Chondrocyte (in vitro differentiated cells): Measurements from ENCODE around the gene MLN. TPM values are rescaled to one million over a fixed set of nuclear protein-coding genes. Genes with fewer than 3 reads are reported as not detected.

ENCODE experiments used
- DNase-seq: peaks from one replicate; pipeline ENCODE4 v3.0.0; 2021; ENCODE audit warnings: mixed read lengths, low spot score
- H3K27ac Mint-ChIP-seq: one replicate; pipeline ENCODE4 v1.8.0; 2021; ENCODE audit warnings: mild to moderate bottlenecking, moderate library complexity, mixed read lengths; ENCODE audit not compliant: unreplicated experiment
- H3K27me3 Mint-ChIP-seq: 2 replicates; pipeline ENCODE4 v1.8.0; 2021; ENCODE audit warnings: low read depth, mixed read lengths
- H3K36me3 Mint-ChIP-seq: 2 replicates; pipeline ENCODE4 v1.8.0; 2021; ENCODE audit warnings: low read depth, mixed read lengths
- H3K4me1 Mint-ChIP-seq: 2 replicates; pipeline ENCODE4 v1.8.0; 2021; ENCODE audit warnings: low read depth, mild to moderate bottlenecking, mixed read lengths
- H3K4me3 Mint-ChIP-seq: one replicate; pipeline ENCODE4 v1.8.0; 2021; ENCODE audit warnings: mild to moderate bottlenecking, moderate library complexity, mixed read lengths; ENCODE audit not compliant: unreplicated experiment
- H3K9me3 Mint-ChIP-seq: 2 replicates; pipeline ENCODE4 v1.8.0; 2021; ENCODE audit warnings: low read depth, mixed read lengths
- total RNA-seq: library from RNA; stranded (reverse); gene quantifications from 3 replicates; pipeline ENCODE4 v1.2.1, GENCODE V29; 2021
- TF ChIP-seq, protein P1 (sequence below): fragments of 200-600 bp; sonication (generic); IDR thresholded peaks from 2 replicates; pipeline ENCODE4 v1.5.0; 2021; ENCODE audit warnings: antibody characterized with exemption, mild to moderate bottlenecking, moderate library complexity

MLN gene
- total RNA-seq, 1 donor from 2014 or later: not detected

DNA sequence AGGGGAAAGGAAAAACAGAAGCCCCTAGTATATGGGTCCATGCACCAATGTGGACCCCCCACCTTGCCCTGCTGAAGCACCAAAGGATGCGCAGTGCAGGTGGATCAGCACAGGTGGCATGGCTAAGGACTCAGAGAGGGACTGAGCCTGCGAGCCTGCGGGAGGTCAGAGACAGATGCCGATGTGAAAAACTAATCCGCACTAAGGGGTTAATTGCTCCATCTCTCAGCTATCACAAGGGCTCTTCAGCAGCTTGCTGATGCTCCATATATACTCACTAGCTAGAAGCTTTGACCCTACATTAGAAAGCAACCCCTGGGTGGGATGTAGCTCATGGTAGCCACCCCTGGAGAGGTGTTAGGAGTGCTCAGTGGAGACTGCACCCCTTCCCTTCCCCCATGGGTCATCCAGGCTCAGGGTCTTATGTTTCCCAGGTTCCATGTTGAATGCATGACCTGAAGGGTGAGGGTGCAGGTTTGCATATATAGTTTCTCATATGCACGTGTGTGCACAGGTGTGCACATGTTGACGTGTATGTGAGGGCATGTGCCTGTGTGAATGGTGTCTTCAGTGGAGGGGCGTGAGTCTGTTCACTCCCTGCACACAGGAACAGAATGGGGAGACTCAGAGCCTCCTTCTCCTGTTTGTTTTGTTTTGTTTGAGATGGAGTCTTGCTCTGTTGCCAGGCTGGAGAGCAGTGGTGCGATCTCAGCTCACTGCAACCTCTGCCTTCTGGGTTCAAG is 43.7 kb downstream of the MLN start:
- no peaks in the 10 kb centered on the region for H3K36me3 Mint-ChIP-seq
- TF ChIP-seq, protein P1, sequence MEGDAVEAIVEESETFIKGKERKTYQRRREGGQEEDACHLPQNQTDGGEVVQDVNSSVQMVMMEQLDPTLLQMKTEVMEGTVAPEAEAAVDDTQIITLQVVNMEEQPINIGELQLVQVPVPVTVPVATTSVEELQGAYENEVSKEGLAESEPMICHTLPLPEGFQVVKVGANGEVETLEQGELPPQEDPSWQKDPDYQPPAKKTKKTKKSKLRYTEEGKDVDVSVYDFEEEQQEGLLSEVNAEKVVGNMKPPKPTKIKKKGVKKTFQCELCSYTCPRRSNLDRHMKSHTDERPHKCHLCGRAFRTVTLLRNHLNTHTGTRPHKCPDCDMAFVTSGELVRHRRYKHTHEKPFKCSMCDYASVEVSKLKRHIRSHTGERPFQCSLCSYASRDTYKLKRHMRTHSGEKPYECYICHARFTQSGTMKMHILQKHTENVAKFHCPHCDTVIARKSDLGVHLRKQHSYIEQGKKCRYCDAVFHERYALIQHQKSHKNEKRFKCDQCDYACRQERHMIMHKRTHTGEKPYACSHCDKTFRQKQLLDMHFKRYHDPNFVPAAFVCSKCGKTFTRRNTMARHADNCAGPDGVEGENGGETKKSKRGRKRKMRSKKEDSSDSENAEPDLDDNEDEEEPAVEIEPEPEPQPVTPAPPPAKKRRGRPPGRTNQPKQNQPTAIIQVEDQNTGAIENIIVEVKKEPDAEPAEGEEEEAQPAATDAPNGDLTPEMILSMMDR: no peak
- no peak overlapping the region for H3K27ac Mint-ChIP-seq
- no peaks in the 10 kb centered on the region for H3K27me3 Mint-ChIP-seq
- DNase-seq: no peak
- no peak overlapping the region for H3K4me3 Mint-ChIP-seq
- no peaks in the 10 kb centered on the region for H3K9me3 Mint-ChIP-seq
- H3K4me1 Mint-ChIP-seq: peaks cover 20% of the 10 kb centered on the region

DNA sequence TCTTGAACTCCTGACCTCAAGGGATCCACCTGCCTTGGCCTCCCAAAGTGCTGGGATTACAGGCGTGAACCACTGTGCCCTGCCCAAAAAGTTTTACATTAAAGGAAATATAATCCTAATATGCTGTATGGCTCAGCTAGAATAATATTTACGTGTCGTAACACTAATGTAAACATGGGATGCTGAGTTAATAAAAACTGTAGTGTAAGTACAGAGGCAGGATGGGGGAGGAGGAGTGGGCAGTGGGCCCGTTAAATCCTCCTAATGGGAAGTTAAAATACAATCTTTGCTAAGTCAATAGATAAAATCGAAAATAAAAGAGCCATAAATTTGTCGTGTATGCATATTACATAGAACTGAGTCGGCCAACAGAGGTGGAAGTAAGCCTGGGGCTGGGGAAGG is 45.0 kb downstream of the MLN start:
- no peaks in the 10 kb centered on the region for H3K36me3 Mint-ChIP-seq
- TF ChIP-seq, protein P1: no peak
- H3K9me3 Mint-ChIP-seq: no peaks in the 10 kb centered on the region
- H3K27ac Mint-ChIP-seq: no peak overlapping the region
- DNase-seq: no peak
- no peaks in the 10 kb centered on the region for H3K27me3 Mint-ChIP-seq
- no peak overlapping the region for H3K4me3 Mint-ChIP-seq
- peaks cover 20% of the 10 kb centered on the region for H3K4me1 Mint-ChIP-seq

DNA sequence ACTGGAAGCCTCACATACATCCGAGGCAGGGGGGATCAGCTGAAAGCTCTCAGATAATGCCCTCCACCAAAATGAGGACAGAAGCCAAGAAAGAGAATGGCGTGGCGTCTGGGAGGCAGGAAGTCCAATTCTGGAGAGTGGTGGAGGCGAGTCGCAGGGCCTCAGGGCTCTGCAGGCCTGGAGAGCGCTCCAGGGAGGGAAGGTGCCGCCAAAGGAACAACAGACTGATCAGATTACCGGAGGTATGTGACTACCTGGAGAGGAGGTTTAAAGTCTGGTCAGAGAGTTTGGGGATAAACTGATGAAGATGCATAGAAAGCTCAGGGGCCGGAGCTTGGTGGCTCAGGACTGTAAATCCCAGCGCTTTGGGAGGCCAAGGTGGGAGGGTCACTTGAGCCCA is 45.9 kb downstream of the MLN start:
- TF ChIP-seq, protein P1: no peak
- Mint-ChIP-seq H3K4me3 (no peak overlapping the region), H3K9me3 (no peaks in the 10 kb centered on the region), H3K27ac (no peak overlapping the region), H3K4me1 (peaks cover 20% of the 10 kb centered on the region), H3K27me3 (no peaks in the 10 kb centered on the region), H3K36me3 (no peaks in the 10 kb centered on the region)
- no peak for DNase-seq

DNA sequence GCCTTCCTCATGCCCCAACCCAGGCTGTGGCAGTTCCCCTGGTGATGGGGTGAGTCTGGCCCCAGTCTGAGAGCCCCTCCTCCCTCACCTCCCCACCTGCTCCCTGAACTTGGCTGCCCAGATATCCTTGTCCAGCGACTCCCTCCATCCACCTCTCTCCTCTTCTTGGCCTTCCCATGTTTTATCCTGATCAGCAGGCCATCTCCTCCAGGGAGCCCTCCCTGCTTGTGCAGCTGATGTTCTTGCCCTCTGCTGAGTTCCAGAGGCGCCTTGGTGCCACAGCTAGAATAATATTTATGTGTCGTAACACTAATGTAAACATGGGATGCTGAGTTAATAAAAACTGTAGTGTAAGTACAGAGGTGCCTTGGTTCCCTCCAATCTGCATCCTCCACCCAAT is 46.7 kb downstream of the MLN start:
- H3K36me3 Mint-ChIP-seq: no peaks in the 10 kb centered on the region
- no peak for DNase-seq
- TF ChIP-seq, protein P1: no peak
- H3K4me3 Mint-ChIP-seq: no peak overlapping the region
- H3K27me3 Mint-ChIP-seq: no peaks in the 10 kb centered on the region
- H3K27ac Mint-ChIP-seq: no peak overlapping the region
- H3K9me3 Mint-ChIP-seq: no peaks in the 10 kb centered on the region
- peaks cover 18% of the 10 kb centered on the region for H3K4me1 Mint-ChIP-seq

DNA sequence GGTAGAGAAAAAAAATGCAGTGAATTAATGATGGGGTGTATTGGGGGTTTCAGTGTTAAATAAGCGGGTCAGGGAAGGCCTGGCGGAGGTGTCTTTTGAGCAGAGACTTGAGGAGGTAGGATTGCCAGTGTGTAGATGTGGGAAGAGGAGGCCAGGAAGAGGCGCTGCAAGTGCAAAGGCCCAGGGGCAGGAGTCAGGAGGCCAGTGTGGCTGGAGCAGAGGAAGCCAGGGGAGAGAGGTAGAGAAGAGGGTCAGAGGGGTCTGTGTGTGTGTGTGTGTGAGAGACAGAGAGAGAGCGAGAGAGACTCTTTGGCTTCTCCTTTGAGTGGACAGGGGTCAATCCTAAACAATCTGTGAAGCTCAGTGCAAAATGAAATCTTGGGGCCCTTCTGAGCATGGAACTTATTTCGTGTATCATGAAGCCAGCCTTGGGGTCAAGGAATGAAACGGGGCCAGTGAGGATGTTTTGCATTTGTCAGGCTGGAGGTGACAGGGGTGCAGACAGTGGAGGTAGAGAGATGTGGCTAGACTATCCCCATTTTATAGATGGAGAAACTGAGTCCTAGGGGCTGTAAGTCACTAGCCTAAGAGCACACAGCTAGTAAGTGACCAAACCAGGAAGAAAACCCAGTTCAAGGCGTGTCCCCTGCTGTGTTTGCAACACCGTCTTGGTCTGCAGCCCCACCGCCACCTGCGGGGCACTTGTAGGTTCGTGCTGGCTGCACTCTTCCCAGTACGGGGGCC is 47.4 kb downstream of the MLN start:
- no peak overlapping the region for H3K27ac Mint-ChIP-seq
- TF ChIP-seq, protein P1: no peak
- no peaks in the 10 kb centered on the region for H3K9me3 Mint-ChIP-seq
- no peaks in the 10 kb centered on the region for H3K36me3 Mint-ChIP-seq
- DNase-seq: no peak
- H3K4me1 Mint-ChIP-seq: peaks cover 17% of the 10 kb centered on the region
- no peak overlapping the region for H3K4me3 Mint-ChIP-seq
- H3K27me3 Mint-ChIP-seq: no peaks in the 10 kb centered on the region
